GM23248 (cell line): ENCODE measurements around the gene KCNJ1.

Experiments used
- EZH2 ChIP-seq: fragments of 200-600 bp; sonication (generic); IDR thresholded peaks from 2 replicates; pipeline ENCODE4 v1.6.1; 2018; ENCODE audit warnings: antibody characterized with exemption, mild to moderate bottlenecking; ENCODE audit not compliant: insufficient read depth, poor library complexity, severe bottlenecking
- EZH2phosphoT487 ChIP-seq: fragments of 200-600 bp; sonication (generic); IDR thresholded peaks from 2 replicates; pipeline ENCODE4 v1.6.1; 2018; ENCODE audit warnings: antibody characterized with exemption, moderate library complexity, mild to moderate bottlenecking, low read depth; ENCODE audit not compliant: insufficient read depth

DNA sequence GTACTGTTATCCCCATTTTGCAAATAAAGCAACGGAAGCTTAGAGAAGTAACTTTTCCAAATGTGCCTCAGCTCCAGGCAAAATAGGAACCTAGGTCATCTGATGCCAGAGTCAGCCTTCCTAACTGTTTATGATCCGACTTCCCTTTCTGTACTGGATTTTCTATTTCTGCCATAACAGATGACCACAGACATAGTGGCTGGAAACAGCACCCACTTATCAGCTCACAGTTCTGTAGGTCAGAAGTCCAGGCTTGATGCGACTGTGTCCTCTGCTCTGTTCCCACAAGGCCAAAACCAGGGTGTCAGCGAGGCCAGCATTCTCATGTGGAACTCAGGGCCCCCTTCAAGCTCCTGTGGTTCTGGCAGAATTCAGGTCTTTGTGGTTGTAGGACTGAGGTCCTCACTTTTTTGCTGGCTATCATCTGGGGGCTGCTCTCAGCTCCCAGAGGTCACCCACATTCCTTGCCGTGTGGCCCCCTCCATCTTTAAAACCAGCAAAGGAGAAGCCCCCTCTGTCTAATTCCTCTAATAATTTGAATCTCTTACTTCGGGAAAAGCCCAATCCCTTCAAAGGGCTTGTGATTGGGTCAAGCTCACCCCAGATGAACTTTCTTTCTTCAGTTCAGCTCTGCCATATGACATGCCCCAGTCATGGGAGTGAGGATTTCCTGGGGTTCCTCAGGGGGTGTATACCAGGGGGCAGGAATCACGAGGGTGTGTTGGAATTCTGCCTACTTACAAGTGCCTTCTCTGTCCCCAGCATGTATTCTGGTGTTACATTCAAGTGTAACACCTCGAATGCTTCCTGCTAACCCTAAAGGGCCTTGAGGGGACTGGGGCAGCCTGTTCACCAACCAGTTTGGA lies 39.3 kb upstream of the KCNJ1 start:
- no peak for TF ChIP-seq EZH2phosphoT487
- TF ChIP-seq EZH2: no peak
